ENCODE measurements around the gene CCDC88A.

DNA sequence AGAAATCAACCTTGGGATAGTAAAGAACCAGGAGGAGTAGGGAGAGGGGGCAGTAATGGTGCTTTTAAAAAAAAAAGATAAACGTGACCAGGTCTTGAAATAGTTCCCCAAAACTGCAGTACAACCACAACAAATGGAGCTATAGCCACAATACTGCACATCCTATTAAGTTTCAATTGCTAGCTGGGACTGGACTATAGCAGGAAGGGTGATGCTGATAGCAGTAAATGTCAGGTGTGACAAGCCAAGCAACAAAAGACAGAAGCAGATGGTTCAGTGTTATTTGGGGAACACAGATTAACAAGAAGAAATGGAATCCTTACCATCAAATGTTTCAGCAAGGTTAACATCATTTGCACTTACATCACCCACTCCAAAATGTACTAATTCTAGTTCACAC is 177.0 kb downstream of the CCDC88A start:
- TF ChIP-seq POLR2A (IDR thresholded peaks at IDR 0.05; ENCODE audit: low read length) (no peak), GATA1 (IDR thresholded peaks at IDR 0.05; ENCODE audit: low read depth, low read length) (no peak)
